ENCODE results near the gene DNAH14.

DNA sequence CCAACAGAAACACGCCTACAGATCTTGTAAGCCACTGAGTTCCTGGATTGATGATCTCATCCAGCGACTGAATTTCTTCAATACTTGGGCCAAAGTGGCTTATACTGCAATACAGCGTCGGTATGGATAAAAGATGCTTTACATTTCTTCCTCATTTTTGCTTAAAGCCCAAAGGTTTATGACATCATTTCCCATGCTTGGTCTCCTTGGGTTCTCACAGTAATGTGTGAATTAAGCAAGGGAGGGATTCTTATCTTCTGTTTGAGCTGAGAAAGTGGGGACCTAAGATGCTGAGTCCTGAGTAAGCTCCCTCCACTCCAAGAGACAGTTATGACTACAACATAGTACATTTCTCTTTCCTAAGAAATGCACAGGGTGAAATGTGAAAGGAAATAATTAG lies 458.9 kb downstream of the DNAH14 start:
- TF ChIP-seq POLR2A (IDR thresholded peaks at IDR 0.05): no peak
- TF ChIP-seq, protein P1, sequence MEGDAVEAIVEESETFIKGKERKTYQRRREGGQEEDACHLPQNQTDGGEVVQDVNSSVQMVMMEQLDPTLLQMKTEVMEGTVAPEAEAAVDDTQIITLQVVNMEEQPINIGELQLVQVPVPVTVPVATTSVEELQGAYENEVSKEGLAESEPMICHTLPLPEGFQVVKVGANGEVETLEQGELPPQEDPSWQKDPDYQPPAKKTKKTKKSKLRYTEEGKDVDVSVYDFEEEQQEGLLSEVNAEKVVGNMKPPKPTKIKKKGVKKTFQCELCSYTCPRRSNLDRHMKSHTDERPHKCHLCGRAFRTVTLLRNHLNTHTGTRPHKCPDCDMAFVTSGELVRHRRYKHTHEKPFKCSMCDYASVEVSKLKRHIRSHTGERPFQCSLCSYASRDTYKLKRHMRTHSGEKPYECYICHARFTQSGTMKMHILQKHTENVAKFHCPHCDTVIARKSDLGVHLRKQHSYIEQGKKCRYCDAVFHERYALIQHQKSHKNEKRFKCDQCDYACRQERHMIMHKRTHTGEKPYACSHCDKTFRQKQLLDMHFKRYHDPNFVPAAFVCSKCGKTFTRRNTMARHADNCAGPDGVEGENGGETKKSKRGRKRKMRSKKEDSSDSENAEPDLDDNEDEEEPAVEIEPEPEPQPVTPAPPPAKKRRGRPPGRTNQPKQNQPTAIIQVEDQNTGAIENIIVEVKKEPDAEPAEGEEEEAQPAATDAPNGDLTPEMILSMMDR (IDR thresholded peaks at IDR 0.05): no peak
